HG03378 (cell line): ENCODE data around the gene JPT2.
"Not testable (repeated sequence)": the region's sequence is repeated elsewhere in the genome, so short reads cannot be mapped to it uniquely, and the experiment has no call there.

Experiments
- ATAC-seq: cut with Tn5 transposase; IDR thresholded peaks from one replicate; pipeline ENCODE4 v1.9.1; 2021; ENCODE audit warnings: mild to moderate bottlenecking, moderate library complexity; ENCODE audit not compliant: unreplicated experiment

Gene JPT2

DNA sequence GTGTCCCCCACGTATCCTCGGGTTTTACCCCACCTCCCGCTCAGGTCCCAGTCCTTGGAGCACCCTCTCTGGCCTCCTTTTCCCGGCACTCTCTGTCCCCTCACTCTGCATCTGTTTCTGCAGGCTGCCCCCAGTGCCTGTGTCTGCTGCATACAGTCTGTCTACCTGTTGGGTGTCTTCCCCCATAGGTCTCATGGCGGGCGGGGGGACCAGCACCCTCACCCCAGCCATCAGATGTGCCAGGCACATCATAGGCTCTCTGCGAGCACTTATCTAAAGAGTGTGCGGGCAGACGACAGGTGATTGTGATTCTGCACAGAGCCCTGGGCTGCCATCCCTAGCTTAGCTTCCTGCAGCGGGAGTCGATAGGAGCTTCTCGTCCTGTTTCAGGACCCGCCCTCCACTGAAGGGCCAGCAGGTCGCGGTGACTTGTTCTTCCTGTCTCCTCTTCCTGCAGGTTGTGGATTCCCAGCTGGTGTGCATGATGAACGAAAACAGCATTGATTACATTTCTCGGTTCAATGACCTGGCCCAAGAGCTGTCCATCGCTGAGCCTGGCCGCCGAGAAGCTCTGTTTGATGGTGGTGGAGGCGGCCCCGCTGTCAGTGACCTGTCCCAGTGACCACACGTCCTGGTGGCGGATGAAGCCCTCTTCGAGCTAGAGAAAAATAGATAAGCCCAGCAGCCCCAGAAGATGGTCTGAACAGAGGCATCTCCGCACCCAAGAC lies 4.5 kb upstream of the JPT2 start:
- ATAC-seq: no peak

DNA sequence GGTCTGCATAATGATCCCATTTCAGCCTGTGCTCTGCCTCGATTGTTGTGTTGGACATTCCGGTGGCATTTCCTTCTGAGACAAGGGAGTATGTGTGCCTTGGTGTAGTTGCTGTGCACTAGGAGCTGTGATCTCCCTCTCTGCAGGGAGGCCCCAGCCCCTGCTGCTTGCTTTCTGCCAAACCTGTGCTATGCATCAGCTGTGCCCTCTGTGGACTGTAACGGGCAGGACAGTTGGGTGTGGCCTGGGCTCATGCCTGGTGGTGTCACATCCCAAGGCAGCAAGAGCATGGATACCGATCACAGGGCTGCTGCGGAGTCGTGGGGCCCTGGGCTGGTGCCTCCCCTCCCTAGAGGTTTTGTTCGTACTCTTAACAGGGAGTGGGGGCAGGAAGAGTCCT lies 3.8 kb upstream of the JPT2 start:
- no peak for ATAC-seq

DNA sequence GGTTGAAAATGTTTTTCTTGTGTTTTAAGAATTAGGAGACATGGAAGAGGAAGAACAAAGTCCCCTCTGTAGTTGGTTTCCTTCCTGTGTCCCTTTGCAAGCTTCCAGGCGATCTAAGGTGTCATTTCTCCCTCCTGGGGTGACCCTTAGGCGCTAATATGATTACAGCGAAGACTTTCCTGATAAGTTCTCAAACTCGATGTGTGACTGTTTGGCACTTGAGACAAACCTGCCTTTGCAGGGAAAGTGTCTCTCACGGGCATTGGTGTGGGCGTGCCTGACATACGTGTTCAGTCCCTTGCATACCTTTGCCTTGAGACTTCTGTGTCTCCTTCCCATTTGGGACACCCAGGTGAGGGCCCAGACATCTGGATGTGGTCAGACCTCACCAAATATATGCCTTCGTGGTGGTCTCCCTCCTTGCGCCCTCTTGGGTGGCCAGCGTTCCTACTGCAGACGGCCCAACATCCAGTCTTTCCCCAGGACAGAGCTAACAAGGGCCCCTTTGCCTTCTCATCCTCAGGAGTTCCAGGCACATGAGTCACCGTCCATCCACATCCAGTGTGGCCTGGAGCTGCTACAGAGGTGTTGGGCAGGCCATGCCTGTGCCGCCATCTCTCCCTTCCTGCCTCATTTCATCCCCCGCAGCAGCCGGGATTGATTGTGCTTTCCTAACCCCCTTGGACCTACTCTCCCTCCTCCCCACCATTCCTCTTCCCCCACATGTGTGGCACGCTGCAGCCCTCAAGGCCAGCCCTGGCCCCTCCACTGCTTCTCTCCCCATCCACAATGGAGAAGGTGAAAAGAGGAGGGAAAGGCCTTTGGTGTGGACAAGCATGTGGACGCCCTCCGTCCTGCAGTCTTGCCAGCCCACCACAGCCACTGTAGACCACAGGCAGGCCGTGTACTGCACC lies 3.1 kb upstream of the JPT2 start:
- no peak for ATAC-seq

DNA sequence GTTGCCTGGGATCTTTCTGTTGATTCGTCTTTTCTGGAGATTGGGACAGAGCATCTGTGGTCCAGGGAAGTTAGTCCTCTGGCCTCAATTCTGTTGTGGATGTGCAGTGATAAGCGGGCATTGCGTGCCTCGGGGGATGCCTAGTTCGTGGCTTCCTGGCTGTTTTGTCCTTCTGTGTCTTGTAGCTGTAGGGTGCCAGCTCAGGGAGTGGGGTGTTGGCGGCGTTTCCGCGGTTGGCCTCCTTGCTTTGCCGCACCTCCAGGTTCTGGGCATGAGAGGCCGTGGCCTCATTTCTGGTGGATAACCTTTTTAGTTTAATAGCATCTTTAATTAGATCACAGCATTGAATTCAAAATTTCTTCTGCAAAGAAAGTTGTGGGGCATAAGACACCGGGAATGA lies 1.4 kb upstream of the JPT2 start:
- no peak for ATAC-seq

DNA sequence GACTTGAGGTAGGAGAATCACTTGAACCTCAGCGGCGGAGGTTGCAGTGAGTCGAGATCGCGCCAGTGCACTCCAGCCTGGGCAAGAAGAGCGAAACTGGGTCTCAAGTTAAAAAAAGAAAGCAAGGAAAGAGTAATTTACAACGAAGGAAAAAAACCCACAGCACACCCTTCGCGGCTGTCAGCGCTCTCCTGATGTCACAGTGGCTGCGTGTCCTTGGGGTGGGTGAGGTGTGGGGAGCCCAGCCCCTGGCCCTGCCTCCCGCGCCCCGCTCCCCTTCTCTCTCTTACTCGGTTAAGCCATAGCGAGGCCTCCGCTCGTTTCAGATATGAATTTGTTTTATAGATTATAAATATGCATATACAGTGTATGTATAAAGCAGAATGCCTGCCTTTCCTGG lies 740 bp upstream of the JPT2 start:
- no peak for ATAC-seq

DNA sequence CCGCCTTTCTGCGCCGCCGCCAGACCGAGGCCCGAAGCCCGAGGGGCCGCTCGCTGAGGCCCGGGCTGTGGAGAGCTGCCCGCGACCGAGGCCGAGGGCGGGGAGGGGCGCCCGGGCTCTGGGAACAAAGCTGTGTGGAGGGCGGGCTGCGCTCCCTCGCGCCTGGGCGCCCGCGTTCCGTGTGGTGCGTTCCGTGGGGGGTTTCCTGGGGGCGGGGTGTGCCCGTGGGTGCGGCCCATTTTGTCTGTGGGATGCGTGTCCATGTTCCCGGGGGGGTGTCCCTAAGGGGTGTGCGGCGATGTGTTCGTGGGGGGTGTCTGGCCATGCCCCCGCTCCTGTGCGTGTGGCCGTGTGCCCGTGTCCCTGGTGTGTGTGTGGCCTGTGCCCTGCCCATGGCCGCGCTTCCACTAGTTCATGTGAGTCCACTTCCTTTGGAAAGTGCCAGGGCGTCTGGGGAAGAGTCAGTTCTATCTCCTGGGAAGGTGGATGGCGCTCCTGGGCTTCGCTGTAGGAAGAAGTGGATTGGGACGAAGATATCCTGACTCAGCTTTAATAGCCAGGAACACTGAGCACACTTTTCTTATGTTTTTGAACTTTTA lies 520 bp downstream of the JPT2 start:
- no peak for ATAC-seq

DNA sequence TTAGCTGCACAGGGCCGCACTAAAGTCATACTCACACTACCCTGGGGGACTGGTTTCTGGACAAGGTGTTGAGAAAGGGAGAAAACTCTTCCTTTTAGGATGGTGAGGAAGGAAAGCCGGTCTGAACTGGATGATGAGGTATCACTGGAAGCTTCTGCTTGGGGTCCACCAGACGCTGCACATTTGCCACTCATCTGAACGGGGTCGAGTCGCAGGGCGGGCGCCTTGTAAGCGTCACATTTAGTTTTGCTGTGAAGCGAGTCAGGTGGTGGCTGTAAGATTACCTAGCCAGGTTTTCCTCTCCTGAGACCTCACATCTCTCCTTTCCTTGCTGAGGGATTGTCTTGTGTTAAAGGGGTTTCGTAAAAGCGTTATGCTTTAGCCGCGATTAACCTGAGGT lies 2.3 kb downstream of the JPT2 start:
- ATAC-seq: no peak

DNA sequence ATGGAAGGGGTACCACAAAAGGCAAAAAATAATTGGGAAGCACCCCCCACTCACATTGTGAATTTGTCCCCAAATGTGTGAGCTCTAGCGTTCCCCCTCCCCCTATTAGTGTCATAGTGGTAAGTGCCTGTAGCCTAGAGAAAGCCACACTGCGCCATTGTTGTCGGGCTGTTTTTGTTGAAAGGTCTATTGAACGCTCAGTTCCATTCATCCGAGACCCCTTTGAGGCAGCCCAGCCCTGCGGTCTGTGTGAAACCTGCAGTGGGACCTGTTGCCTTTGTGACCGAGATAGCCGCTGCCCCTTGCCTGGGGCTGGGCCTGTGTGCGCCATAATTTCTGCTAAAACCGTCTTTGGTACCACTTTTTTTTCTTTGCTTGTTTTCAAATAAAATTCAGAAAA lies 3.0 kb downstream of the JPT2 start:
- ATAC-seq: no peak

DNA sequence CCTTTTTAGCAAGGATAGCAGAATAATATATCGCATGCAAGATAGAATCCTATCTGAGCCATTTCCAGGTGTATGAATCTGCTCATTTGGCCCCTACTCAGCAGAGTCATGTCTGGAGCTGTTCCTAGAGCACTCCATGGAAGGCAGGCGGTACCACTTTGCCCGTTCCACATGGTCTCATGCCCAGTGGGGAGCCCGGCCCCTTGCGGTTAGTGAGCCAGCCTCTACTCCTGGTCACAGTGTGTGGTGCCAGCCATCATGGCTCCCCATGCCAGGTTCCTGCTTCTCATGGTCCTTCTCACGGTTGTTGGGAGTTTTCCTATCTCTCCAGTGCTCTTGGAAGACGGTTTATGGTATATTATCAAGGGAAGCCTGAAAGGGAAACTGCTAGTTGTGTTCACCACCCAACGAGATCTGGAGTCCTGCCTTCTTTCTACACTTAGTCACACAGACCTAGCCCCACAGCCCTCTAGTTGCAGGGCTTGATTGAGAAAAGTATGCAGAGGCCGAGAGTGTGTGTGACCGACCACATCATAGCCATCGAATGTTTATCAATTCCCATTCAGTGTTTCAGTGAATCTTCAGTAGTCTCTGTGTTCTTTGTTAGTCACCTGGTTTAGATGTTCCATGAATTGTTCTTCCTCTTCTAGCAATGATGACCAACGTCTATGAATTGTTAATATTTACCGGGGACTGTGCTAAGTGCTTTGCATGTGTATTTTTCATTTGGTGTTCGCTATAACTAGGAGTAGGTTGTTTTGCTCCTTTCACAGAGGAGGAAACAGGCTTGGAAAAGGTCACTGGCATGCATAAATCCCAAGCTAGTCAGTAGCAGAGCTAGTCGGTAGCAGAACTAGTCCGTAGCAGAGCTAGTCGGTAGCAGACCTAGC lies 9.6 kb downstream of the JPT2 start:
- no peak for ATAC-seq

DNA sequence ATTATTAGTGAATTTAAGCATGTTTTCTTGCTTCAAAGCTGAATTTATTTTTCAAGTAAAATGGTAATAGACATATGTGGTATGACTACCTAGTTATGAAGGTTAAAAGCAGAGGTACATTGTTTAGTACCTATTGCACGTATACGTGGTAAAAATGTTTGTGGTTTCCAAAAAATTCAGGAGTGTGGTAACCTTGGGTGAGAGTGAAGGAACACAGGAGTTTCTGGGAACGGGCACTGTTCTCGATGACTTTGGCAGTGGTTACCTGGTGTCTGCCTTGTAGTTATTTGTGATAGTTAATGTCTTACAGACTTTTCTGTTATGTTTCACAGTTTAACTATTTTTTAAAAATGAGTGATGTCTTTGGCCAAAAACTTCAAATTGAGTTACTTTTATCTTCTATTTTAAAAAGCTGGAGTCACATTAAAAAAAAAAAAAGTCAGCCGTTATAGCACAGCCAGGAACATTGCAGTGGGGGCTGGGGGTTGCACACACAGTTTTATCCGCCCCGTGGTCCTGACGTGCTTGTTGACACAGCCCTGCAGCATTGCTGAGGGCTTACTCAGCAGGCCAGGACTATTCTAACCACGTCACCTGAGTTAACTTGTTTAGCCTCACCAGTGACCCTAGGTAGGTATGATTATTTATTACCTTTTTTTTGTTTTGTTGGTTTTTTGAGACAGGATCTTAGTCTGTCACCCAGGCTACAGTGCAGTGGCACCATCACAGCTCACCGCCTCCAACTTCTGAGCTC lies 10.9 kb downstream of the JPT2 start:
- no peak for ATAC-seq

DNA sequence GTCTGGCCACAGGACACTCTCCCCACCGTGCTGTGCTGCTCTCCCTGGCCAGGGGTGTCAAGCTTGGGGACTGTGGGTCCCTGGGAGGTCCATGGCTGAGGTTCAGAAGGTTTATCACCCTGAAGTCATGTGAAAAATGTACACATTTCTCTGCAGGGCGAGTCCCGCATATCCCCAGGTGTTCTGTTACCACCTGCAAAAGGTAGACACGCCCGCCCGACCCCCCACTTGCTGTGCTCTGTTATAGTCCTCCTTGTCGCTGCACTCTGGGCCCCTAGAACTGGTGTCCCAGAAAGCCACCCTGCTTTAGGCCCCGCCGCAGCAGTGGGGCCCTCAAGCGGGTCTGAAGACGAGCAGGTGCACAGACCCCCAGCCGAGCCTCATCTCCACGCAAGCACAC lies 11.8 kb downstream of the JPT2 start:
- no peak for ATAC-seq

DNA sequence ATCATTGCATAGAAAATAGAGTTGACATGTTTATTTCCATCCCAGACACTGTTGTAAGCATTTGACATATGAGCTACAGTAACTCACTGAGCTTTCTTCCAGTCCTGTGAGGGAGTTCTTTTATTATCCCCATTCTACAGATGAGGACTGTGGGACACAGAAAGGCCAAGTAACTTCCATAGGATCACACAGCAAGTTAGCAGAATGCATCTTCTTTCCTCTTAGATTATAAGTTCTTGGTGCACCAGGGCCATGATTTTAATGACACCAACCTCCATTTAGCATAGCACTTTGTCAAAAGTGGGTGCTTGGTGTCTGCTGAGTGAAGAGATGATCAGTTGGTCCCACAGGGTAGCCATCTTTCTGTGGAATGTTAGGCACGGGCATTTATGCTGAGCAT lies 12.7 kb downstream of the JPT2 start:
- no peak for ATAC-seq

DNA sequence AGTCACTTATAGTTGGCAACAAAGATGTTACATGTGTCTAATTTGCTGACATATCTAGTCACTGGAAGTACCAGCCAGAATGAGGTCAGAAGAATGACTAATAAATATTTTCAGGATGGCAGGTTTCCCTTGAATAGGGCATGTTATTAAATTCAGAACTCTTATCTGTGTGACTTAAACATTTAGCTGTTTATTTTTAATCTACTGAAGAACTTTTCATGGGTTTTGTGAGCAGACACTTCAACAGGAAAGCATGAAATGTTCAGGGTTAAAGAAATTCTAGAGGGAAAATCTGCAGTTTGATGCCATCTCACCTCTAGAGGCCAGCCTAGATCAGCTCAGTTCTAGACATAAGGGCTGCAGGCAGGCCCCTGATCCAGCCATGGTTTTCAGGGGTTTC lies 13.2 kb downstream of the JPT2 start:
- ATAC-seq: no peak

DNA sequence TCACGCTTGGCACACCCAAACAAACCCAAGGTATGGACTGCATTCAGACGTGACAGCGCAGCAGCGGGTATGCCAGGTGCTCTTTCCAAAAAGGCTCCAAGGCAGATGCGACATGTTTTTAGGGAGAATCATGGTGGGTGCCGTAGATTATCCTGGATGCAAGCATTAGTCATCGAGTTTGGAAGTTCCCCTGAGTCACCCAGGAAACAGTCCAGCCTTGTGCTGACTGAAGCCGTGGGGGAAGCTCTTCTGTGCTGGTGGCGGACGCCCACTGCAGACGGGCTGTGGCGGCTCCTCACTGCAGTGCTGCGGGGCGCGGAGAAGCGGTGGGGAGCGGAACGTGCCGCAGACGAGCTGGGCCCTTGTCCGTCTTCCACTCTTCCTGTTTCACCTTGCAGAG lies 13.9 kb downstream of the JPT2 start:
- ATAC-seq: no peak

DNA sequence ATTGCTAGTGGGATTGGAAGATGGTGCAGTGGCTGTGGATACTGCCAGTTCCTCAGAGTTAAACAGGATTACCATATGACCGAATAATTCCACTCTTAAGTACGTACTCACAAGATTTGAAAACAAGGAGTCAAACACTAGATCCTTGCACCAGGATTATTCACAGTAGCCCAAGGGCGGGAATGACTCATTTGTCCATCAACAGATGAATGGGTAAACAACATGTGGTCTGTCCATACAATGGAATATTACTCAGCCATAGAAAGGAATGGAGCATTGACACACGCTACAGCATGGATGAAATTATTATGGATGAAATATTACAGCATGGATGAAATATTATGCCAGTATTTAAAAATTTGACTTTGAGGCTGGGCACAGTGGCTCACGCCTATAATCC lies 18.8 kb downstream of the JPT2 start:
- ATAC-seq: no peak

DNA sequence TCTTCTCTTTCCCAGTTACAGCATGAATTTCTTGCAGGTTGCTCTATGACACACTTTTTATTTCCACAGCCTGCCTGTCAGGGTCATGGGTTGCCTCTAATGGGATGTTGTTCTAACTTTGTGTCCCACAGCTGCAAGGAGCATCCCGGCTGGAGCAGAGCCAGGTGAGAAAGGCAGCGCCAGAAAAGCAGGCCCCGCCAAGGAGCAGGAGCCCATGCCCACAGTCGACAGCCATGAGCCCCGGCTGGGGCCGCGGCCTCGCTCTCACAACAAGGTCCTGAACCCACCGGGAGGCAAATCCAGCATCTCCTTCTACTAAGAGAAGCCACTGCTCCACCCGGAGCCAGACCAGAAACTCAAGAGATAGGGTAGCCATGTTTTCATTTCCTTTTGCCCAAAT lies 20.6 kb downstream of the JPT2 start:
- ATAC-seq: no peak

DNA sequence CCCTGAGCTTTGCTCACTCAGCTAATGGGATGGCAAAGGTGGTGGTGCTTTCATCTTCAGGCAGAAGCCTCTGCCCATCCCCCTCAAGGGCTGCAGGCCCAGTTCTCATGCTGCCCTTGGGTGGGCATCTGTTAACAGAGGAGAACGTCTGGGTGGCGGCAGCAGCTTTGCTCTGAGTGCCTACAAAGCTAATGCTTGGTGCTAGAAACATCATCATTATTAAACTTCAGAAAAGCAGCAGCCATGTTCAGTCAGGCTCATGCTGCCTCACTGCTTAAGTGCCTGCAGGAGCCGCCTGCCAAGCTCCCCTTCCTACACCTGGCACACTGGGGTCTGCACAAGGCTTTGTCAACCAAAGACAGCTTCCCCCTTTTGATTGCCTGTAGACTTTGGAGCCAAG lies 22.2 kb downstream of the JPT2 start:
- no peak for ATAC-seq

DNA sequence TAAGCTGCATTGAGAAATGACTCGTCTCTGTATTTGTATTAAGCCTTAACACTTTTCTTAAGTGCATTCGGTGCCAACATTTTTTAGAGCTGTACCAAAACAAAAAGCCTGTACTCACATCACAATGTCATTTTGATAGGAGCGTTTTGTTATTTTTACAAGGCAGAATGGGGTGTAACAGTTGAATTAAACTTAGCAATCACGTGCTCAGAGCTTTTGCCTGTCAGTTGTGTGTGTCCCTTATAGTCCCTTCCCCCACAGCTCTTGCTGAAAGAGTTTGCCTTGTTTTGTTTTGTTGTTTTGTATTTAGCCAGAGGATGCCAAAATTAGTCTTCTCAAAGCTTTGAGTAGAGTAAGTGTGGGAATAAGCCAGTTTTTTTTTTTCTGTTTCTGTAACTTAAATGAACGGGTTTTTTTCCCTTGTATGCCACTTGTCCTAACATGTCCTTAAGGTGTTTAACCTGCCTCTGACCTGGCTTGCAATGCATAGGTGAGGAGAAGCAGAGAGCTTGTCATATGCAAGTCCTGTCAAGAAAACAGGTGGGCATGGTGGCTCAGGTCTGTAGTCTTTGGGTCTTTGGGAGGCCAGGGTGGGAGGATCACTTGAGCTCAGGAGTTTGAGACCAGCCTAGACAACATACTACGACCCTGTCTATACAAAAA lies 23.3 kb downstream of the JPT2 start:
- ATAC-seq: no peak

DNA sequence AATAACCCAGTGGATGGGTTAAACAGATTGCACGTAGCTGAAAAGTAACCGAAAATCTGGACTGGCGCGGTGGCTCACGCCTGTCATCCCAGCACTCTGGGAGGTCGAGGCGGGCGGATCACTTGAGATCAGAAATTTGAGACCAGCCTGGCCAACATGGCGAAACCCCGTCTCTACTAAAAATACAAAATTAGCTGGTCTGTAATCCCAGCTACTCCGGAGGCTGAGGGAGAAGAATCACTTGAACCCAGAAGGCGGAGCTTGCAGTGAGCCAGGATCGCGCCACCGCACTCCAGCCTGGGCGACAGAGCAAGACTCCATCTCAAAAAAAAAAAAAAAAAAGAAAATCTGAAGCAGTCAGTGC lies 27.2 kb downstream of the JPT2 start:
- ATAC-seq: not testable (repeated sequence)
